ENCODE data around the gene NTN1. TPM values are rescaled to one million over a fixed set of nuclear protein-coding genes. Genes with fewer than 3 reads are reported as not detected.

NTN1 gene
- total and polyA plus RNA-seq, 2 of the 4 experiments (the other 2 are of a cell fraction) = under 0.01 to 0.07 TPM

- Histone ChIP-seq H3K18ac (ENCODE audit: low read depth, low read length) (no peak overlapping the region), H3K4me3 (ENCODE audit: insufficient read depth, low read depth, low read length) (no peak overlapping the region), H3K27me3 (ENCODE audit: control insufficient read depth, insufficient read depth, low read length) (peaks cover 7% of the 10 kb centered on the region; the same call in 1 of the 2 replicates), H2BK15ac (ENCODE audit: low read depth, low read length) (no peak overlapping the region), H3K36me3 (ENCODE audit: control insufficient read depth, insufficient read depth, low read length) (no peaks in the 10 kb centered on the region), H3K4me2 (ENCODE audit: low read depth, low read length) (no peak overlapping the region), H3K14ac (replicated peaks; ENCODE audit: low read depth, low read length) (no peak overlapping the region), H2BK20ac (ENCODE audit: low read depth, low read length) (no peak overlapping the region), H3K56ac (ENCODE audit: extremely low read depth, insufficient read depth, low read length) (no peak overlapping the region), H3K4ac (ENCODE audit: low read depth, low read length) (no peak overlapping the region), H3K9me1 (ENCODE audit: insufficient read depth, low read length) (no peaks in the 10 kb centered on the region), H3K9ac (ENCODE audit: low read depth, low read length) (no peak overlapping the region), H3K27ac (ENCODE audit: insufficient read depth, low read length) (no peak overlapping the region), H2AK5ac (ENCODE audit: low read depth, low read length) (no peak overlapping the region), H4K5ac (ENCODE audit: low read depth, low read length) (no peak overlapping the region), H2BK5ac (ENCODE audit: low read depth, low read length, poor library complexity, severe bottlenecking) (no peak overlapping the region), H3K9me3 (ENCODE audit: control insufficient read depth, insufficient read depth, low read length) (no peaks in the 10 kb centered on the region; the same call in 1 of the 2 replicates), H3K23ac (ENCODE audit: low read depth, low read length) (no peak overlapping the region), H4K20me1 (ENCODE audit: insufficient read depth, low read length) (no peaks in the 10 kb centered on the region), H3K79me1 (ENCODE audit: low read depth in 1 of 2, low read length in 2 of 2) (no peaks in the 10 kb centered on the region), H2BK120ac (ENCODE audit: low read depth, low read length) (no peak overlapping the region), H2AK9ac (replicated peaks; ENCODE audit: low read depth, low read length, poor library complexity) (no peak overlapping the region), H3K4me1 (ENCODE audit: control insufficient read depth, insufficient read depth, low read length) (no peaks in the 10 kb centered on the region), H4K91ac (ENCODE audit: insufficient read depth, low read depth, low read length) (no peak overlapping the region), H4K8ac (ENCODE audit: low read depth in 2 of 2, low read length in 2 of 2) (no peak overlapping the region), H2AFZ (replicated peaks; ENCODE audit: low read length, poor library complexity) (no peak overlapping the region)
- no peak for DNase-seq
- 72% methylated on average over 6 of the region's 16 CpGs; no CpG with 5 or more reads in 1 of the 2 experiments for WGBS, 2 experiments (ENCODE audit: extremely low coverage in 2 of 2, insufficient read length in 1 of 2)
- intact Hi-C loops (cut with micrococcal nuclease) = no loop called here
- ATAC-seq (ENCODE audit: low read depth) = no peak
- dilution Hi-C loops (cut with HindIII; ENCODE audit: low sequenced_read_pairs, unreplicated experiment) = no loop called here
- no TSS peak for BruUV-seq (replicated peaks)
- TF ChIP-seq POLR2A (IDR thresholded peaks at IDR 0.05; ENCODE audit: low read depth, low read length) = no peak
- TF ChIP-seq RAD21 (IDR thresholded peaks at IDR 0.05; ENCODE audit: low read length) = no peak
- TF ChIP-seq RFX5 (IDR thresholded peaks at IDR 0.05; ENCODE audit: low read depth, low read length) = no peak
- no peak for TF ChIP-seq RCOR1 (IDR thresholded peaks at IDR 0.05; ENCODE audit: insufficient replicate concordance, low read length)
- TF ChIP-seq CHD1 (IDR thresholded peaks at IDR 0.05; ENCODE audit: low read depth, low read length) = no peak
- TF ChIP-seq ELK1 (IDR thresholded peaks at IDR 0.05; ENCODE audit: borderline replicate concordance, low read depth, low read length) = no peak
- TF ChIP-seq SMC3 (IDR thresholded peaks at IDR 0.05; ENCODE audit: low read depth, low read length) = no peak
- no peak for TF ChIP-seq BHLHE40 (IDR thresholded peaks at IDR 0.05; ENCODE audit: low read depth, low read length)
- TF ChIP-seq NFE2L2 (IDR thresholded peaks at IDR 0.05; ENCODE audit: low read depth, low read length) = no peak
- TF ChIP-seq FOS (IDR thresholded peaks at IDR 0.05; ENCODE audit: low read depth, low read length) = no peak
- no peak for TF ChIP-seq CEBPB (IDR thresholded peaks at IDR 0.05; ENCODE audit: low read depth, low read length)
- TF ChIP-seq MAFK (IDR thresholded peaks at IDR 0.05; ENCODE audit: low read depth, low read length) = no peak
- in situ Hi-C loops (cut with MboI; ENCODE audit: low sequenced_read_pairs) = loop anchor here (10.0 kb wide), 1 partner anchor 55 kb away; no protein-coding TSS in a partner anchor
- CTCF ChIA-PET = no interaction called here
- POLR2A ChIA-PET (ENCODE audit: unreplicated experiment) = no interaction called here
Measured at GRCh38 chr17:9199571-9200551, 178.6 kb downstream of the NTN1 start.
